ENCODE measurements around the gene SCYL3. TPM values are rescaled to one million over a fixed set of nuclear protein-coding genes. Genes with fewer than 3 reads are reported as not detected.

The SCYL3 gene
- total and polyA plus RNA-seq, 2 of the 13 experiments (the other 11 are each of a cell fraction or from before 2014, with no cell fraction given): 3.3 to 4.9 TPM

DNA sequence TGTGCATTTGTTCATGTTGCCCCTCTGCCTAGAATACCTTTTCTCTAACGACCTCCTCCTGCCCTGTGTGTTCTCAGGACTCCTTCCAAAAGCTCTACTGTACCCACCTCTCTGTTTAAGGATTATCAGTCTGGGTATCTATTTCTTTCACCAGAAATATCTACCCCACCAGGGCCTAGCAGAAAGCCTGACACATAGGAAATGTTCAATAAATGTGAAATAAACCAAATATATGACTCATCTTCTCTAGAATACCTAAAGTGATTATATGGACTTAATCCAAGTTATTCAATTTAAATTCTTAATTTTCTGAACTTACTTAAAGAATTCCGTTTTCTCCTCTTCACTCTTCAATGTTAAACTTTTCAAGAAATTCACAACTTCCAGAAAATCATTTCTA, 27.1 kb downstream of the SCYL3 start:
- CTCF ChIA-PET (ENCODE audit: low intra/inter-chr PET ratio, low total read pairs): no interaction called here
- H4K20me1 ChIP-seq (ENCODE audit: insufficient read depth, low read length): no peaks in the 10 kb centered on the region
- ATAC-seq (no peak), DNase-seq (ENCODE audit: low spot score) (no peak), FAIRE-seq (no peak)
- in situ Hi-C loops (cut with HindIII; ENCODE audit: extremely low pct_ligation_motif_present, low pct_unique_long_range_greater_than_20kb) (no loop called here), intact Hi-C loops (cut with micrococcal nuclease; ENCODE audit: unreplicated experiment) (no loop called here)
- no peak overlapping the region for H3K9ac ChIP-seq (ENCODE audit: insufficient read depth, low read depth, low read length)
- no peak overlapping the region for H3K4me3 ChIP-seq (replicated peaks in 1 of 3; ENCODE audit: insufficient read depth in 1 of 3, low read depth in 2 of 3, low read length in 3 of 3)
- H3K27ac ChIP-seq (ENCODE audit: extremely low read length, insufficient read depth, low read length): no peak overlapping the region
- H2AFZ ChIP-seq (ENCODE audit: low read length): no peak overlapping the region
- H3K9me3 ChIP-seq (ENCODE audit: low read length): no peaks in the 10 kb centered on the region
- no TSS peak for BruUV-seq (replicated peaks)
- POLR2A ChIA-PET: no interaction called here
- no peak overlapping the region for H3K4me2 ChIP-seq (ENCODE audit: low read depth, low read length)
- H3K36me3 ChIP-seq (replicated peaks in 1 of 2; ENCODE audit: control insufficient read depth in 1 of 2, insufficient read depth in 2 of 2, low read length in 2 of 2): peaks cover 13 to 71% of the 10 kb centered on the region in 2 experiments
- H3K4me1 ChIP-seq (ENCODE audit: insufficient read depth, low read length): peaks cover 3% of the 10 kb centered on the region; the same call in 1 of the 2 replicates
- WGBS (ENCODE audit: low lambda C conversion rate): 84% methylated on average over 2 of the region's 2 CpGs
- no peaks in the 10 kb centered on the region for H3K79me2 ChIP-seq (ENCODE audit: insufficient read depth, low read length)
- H3K27me3 ChIP-seq (ENCODE audit: control insufficient read depth in 1 of 2, insufficient read depth in 2 of 2, low read length in 2 of 2): no peaks in the 10 kb centered on the region
- TF ChIP-seq, protein P1, sequence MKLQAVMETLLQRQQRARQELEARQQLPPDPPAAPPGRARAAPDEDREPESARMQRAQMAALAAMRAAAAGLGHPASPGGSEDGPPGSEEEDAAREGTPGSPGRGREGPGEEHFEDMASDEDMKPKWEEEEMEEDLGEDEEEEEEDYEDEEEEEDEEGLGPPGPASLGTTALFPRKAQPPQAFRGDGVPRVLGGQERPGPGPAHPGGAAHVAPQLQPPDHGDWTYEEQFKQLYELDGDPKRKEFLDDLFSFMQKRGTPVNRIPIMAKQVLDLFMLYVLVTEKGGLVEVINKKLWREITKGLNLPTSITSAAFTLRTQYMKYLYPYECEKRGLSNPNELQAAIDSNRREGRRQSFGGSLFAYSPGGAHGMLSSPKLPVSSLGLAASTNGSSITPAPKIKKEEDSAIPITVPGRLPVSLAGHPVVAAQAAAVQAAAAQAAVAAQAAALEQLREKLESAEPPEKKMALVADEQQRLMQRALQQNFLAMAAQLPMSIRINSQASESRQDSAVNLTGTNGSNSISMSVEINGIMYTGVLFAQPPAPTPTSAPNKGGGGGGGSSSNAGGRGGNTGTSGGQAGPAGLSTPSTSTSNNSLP (IDR thresholded peaks at IDR 0.05; ENCODE audit: low read depth, low read length): no peak
- TF ChIP-seq ZNF484 (CRISPR knock-in tag; IDR thresholded peaks at IDR 0.05; ENCODE audit: borderline replicate concordance, low read depth) (no peak), GABPB1 (CRISPR knock-in tag; IDR thresholded peaks at IDR 0.05) (no peak), ZZZ3 (CRISPR knock-in tag; IDR thresholded peaks at IDR 0.05; ENCODE audit: borderline replicate concordance) (no peak), RBM39 (IDR thresholded peaks at IDR 0.05; ENCODE audit: low read depth, low read length, poor library complexity, severe bottlenecking) (no peak), PCBP2 (optimal IDR thresholded peaks at IDR 0.05; ENCODE audit: low read depth, low read length, poor library complexity, severe bottlenecking) (no peak), ATF7-NPFF (CRISPR knock-in tag; IDR thresholded peaks at IDR 0.05; ENCODE audit: low read depth) (no peak), ZNF546 (CRISPR knock-in tag; conservative IDR thresholded peaks at IDR 0.05) (no peak), TSC22D2 (CRISPR knock-in tag; IDR thresholded peaks at IDR 0.05; ENCODE audit: borderline replicate concordance) (no peak)
- TF ChIP-seq, protein P2, sequence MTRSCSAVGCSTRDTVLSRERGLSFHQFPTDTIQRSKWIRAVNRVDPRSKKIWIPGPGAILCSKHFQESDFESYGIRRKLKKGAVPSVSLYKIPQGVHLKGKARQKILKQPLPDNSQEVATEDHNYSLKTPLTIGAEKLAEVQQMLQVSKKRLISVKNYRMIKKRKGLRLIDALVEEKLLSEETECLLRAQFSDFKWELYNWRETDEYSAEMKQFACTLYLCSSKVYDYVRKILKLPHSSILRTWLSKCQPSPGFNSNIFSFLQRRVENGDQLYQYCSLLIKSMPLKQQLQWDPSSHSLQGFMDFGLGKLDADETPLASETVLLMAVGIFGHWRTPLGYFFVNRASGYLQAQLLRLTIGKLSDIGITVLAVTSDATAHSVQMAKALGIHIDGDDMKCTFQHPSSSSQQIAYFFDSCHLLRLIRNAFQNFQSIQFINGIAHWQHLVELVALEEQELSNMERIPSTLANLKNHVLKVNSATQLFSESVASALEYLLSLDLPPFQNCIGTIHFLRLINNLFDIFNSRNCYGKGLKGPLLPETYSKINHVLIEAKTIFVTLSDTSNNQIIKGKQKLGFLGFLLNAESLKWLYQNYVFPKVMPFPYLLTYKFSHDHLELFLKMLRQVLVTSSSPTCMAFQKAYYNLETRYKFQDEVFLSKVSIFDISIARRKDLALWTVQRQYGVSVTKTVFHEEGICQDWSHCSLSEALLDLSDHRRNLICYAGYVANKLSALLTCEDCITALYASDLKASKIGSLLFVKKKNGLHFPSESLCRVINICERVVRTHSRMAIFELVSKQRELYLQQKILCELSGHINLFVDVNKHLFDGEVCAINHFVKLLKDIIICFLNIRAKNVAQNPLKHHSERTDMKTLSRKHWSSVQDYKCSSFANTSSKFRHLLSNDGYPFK (CRISPR knock-in tag; IDR thresholded peaks at IDR 0.05; ENCODE audit: borderline replicate concordance): no peak
- TF ChIP-seq, protein P3, sequence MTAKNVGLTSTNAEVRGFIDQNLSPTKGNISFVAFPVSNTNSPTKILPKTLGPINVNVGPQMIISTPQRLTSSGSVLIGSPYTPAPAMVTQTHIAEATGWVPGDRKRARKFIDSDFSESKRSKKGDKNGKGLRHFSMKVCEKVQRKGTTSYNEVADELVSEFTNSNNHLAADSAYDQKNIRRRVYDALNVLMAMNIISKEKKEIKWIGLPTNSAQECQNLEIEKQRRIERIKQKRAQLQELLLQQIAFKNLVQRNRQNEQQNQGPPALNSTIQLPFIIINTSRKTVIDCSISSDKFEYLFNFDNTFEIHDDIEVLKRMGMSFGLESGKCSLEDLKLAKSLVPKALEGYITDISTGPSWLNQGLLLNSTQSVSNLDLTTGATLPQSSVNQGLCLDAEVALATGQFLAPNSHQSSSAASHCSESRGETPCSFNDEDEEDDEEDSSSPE (CRISPR knock-in tag; IDR thresholded peaks at IDR 0.05): no peak
- TF ChIP-seq, protein P4, sequence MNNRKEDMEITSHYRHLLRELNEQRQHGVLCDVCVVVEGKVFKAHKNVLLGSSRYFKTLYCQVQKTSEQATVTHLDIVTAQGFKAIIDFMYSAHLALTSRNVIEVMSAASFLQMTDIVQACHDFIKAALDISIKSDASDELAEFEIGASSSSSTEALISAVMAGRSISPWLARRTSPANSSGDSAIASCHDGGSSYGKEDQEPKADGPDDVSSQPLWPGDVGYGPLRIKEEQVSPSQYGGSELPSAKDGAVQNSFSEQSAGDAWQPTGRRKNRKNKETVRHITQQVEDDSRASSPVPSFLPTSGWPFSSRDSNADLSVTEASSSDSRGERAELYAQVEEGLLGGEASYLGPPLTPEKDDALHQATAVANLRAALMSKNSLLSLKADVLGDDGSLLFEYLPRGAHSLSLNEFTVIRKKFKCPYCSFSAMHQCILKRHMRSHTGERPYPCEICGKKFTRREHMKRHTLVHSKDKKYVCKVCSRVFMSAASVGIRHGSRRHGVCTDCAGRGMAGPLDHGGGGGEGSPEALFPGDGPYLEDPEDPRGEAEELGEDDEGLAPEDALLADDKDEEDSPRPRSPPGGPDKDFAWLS (CRISPR knock-in tag; IDR thresholded peaks at IDR 0.05; ENCODE audit: borderline replicate concordance): no peak
- TF ChIP-seq, protein P5, sequence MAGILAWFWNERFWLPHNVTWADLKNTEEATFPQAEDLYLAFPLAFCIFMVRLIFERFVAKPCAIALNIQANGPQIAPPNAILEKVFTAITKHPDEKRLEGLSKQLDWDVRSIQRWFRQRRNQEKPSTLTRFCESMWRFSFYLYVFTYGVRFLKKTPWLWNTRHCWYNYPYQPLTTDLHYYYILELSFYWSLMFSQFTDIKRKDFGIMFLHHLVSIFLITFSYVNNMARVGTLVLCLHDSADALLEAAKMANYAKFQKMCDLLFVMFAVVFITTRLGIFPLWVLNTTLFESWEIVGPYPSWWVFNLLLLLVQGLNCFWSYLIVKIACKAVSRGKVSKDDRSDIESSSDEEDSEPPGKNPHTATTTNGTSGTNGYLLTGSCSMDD (CRISPR knock-in tag; IDR thresholded peaks at IDR 0.05): no peak
- TF ChIP-seq, protein P6, sequence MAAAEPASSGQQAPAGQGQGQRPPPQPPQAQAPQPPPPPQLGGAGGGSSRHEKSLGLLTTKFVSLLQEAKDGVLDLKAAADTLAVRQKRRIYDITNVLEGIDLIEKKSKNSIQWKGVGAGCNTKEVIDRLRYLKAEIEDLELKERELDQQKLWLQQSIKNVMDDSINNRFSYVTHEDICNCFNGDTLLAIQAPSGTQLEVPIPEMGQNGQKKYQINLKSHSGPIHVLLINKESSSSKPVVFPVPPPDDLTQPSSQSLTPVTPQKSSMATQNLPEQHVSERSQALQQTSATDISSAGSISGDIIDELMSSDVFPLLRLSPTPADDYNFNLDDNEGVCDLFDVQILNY (CRISPR knock-in tag; conservative IDR thresholded peaks at IDR 0.05): no peak

Data from HepG2 (cell line).